Lower leg skin (tissue), 3 donors: Measurements from ENCODE around the gene ANXA4.

Source experiments
- POLR2A ChIP-seq, 2 donors: fragments of 450-650 bp; IDR thresholded peaks; one replicate each; pipeline ENCODE4 v1.6.1; 2016 to 2017; ENCODE audit warnings: antibody characterized with exemption in 2 of 2, mild to moderate bottlenecking in 1 of 2, moderate library complexity in 1 of 2
- TF ChIP-seq, protein P1 (sequence below), 3 donors: fragments of 450-650 bp; IDR thresholded peaks; one replicate each; pipeline ENCODE4 v1.5.1; 2016; ENCODE audit warnings: antibody characterized with exemption in 3 of 3, mild to moderate bottlenecking in 3 of 3, moderate library complexity in 2 of 3

DNA sequence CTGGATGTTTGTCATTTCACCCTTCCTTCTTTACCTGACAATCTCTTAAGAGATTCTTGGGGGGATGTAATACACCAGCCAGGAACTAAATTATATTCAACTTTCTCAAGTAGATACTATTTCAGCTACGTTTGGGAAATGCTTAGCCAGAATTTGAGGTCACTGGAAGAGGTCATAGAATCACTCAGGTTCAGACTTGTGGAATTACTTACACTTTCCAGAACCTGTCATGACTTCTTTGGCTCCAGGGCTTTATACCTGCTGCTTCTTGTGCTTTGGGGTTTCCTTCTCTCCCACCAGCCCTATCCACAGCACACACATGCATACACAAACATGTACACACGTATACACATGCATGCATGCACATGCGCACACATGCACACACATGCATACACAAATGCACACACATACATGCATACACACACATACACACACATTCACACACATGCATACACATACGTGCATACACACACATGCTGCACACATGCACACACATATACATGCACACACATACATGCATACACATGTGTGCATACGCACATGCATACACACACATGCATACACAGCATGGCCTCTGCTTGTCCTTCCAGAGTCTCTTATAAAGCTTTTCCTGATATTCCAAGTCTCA, 23.5 kb upstream of the ANXA4 start:
- TF ChIP-seq, protein P1, sequence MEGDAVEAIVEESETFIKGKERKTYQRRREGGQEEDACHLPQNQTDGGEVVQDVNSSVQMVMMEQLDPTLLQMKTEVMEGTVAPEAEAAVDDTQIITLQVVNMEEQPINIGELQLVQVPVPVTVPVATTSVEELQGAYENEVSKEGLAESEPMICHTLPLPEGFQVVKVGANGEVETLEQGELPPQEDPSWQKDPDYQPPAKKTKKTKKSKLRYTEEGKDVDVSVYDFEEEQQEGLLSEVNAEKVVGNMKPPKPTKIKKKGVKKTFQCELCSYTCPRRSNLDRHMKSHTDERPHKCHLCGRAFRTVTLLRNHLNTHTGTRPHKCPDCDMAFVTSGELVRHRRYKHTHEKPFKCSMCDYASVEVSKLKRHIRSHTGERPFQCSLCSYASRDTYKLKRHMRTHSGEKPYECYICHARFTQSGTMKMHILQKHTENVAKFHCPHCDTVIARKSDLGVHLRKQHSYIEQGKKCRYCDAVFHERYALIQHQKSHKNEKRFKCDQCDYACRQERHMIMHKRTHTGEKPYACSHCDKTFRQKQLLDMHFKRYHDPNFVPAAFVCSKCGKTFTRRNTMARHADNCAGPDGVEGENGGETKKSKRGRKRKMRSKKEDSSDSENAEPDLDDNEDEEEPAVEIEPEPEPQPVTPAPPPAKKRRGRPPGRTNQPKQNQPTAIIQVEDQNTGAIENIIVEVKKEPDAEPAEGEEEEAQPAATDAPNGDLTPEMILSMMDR (IDR thresholded peaks at IDR 0.05): no peak
- TF ChIP-seq POLR2A (IDR thresholded peaks at IDR 0.05): no peak
